IMR-90 (cell line): ENCODE measurements around the gene HMCN1. TPM values are rescaled to one million over a fixed set of nuclear protein-coding genes. Genes with fewer than 3 reads are reported as not detected.

Experiments
- ATAC-seq: fragments of 200-7000 bp; cut with Tn5 transposase; 2 replicates; pipeline ENCODE4 v1.9.1; 2020; ENCODE audit warnings: low read depth, mild to moderate bottlenecking, moderate library complexity
- BruUV-seq: library from RNA; stranded (reverse); fragments of 400-500 nt; replicated peaks from 2 replicates; lab custom pipeline; 2021; lab: Mats Ljungman, UMichigan
- CTCF ChIA-PET: fragments of 300-600 bp; formaldehyde crosslinking; extraction: SDS; loops from one replicate; lab custom pipeline; 2021; ENCODE audit warnings: antibody characterized with exemption; lab: Yijun Ruan, JAX
- POLR2A ChIA-PET: fragments of 300-600 bp; sonication (Branson Sonifier 250); formaldehyde crosslinking; loops from one replicate; lab custom pipeline; 2022; ENCODE audit warnings: antibody characterized with exemption; ENCODE audit not compliant: unreplicated experiment; lab: Charles Lee
- DNase-seq: peaks from one replicate; pipeline ENCODE4 v3.0.0; 2013
- H2AFZ ChIP-seq: replicated peaks from 2 replicates; pipeline ENCODE3; 2013; ENCODE audit warnings: low read length, mild to moderate bottlenecking; ENCODE audit not compliant: poor library complexity
- H2AK5ac ChIP-seq: 2 replicates; pipeline ENCODE4 v1.6.1; 2013; ENCODE audit warnings: low read depth, low read length, inconsistent platforms
- H2AK9ac ChIP-seq: replicated peaks from 2 replicates; pipeline ENCODE3; 2013; ENCODE audit warnings: mild to moderate bottlenecking, low read depth, low read length, moderate library complexity; ENCODE audit not compliant: poor library complexity
- H2BK120ac ChIP-seq: 2 replicates; pipeline ENCODE4 v1.6.1; 2013; ENCODE audit warnings: low read depth, low read length, inconsistent platforms
- H2BK15ac ChIP-seq: 3 replicates; pipeline ENCODE4 v1.6.1; 2013; ENCODE audit warnings: low read depth, low read length, inconsistent platforms
- H2BK20ac ChIP-seq: 2 replicates; pipeline ENCODE4 v1.6.1; 2013; ENCODE audit warnings: low read depth, mild to moderate bottlenecking, inconsistent platforms, low read length, moderate library complexity
- H2BK5ac ChIP-seq: 2 replicates; pipeline ENCODE4 v1.6.1; 2013; ENCODE audit warnings: mild to moderate bottlenecking, low read depth, low read length, inconsistent platforms; ENCODE audit not compliant: poor library complexity, severe bottlenecking
- H3K14ac ChIP-seq: replicated peaks from 2 replicates; pipeline ENCODE4 v1.6.1; 2013; ENCODE audit warnings: low read depth, low read length, inconsistent platforms
- H3K18ac ChIP-seq: 2 replicates; pipeline ENCODE4 v1.6.1; 2013; ENCODE audit warnings: low read depth, low read length, control low read depth
- H3K23ac ChIP-seq: 2 replicates; pipeline ENCODE4 v1.6.1; 2013; ENCODE audit warnings: low read depth, low read length, inconsistent platforms
- H3K27ac ChIP-seq: 2 replicates; pipeline ENCODE4 v1.5.1; 2013; ENCODE audit warnings: mild to moderate bottlenecking, control low read depth, low read length; ENCODE audit not compliant: insufficient read depth
- H3K27me3 ChIP-seq: 2 replicates; pipeline ENCODE4 v1.6.1; 2013; ENCODE audit warnings: low read length; ENCODE audit not compliant: control insufficient read depth, insufficient read depth
- H3K36me3 ChIP-seq: 2 replicates; pipeline ENCODE4 v1.6.1; 2013; ENCODE audit warnings: low read length, mixed read lengths; ENCODE audit not compliant: control insufficient read depth, insufficient read depth
- H3K4ac ChIP-seq: 2 replicates; pipeline ENCODE4 v1.6.1; 2013; ENCODE audit warnings: low read depth, low read length, inconsistent platforms
- H3K4me1 ChIP-seq: 2 replicates; pipeline ENCODE4 v1.6.1; 2013; ENCODE audit warnings: low read length, mixed read lengths; ENCODE audit not compliant: control insufficient read depth, insufficient read depth
- H3K4me2 ChIP-seq: 2 replicates; pipeline ENCODE4 v1.6.1; 2013; ENCODE audit warnings: low read depth, mild to moderate bottlenecking, control low read depth, low read length, moderate library complexity
- H3K4me3 ChIP-seq: 2 replicates; pipeline ENCODE4 v1.5.1; 2013; ENCODE audit warnings: low read depth, mild to moderate bottlenecking, control low read depth, low read length, moderate library complexity; ENCODE audit not compliant: insufficient read depth
- H3K56ac ChIP-seq: 2 replicates; pipeline ENCODE4 v1.6.1; 2013; ENCODE audit warnings: low read length, inconsistent platforms; ENCODE audit not compliant: insufficient read depth; ENCODE audit errors: extremely low read depth
- H3K79me1 ChIP-seq, 2 experiments: 2 replicates each; pipeline ENCODE4 v1.6.1; 2013; ENCODE audit warnings: low read length in 2 of 2, inconsistent platforms in 1 of 2, low read depth in 1 of 2
- H3K9ac ChIP-seq: 2 replicates; pipeline ENCODE4 v1.6.1; 2013; ENCODE audit warnings: low read depth, low read length, control low read depth
- H3K9me1 ChIP-seq: 2 replicates; pipeline ENCODE4 v1.6.1; 2013; ENCODE audit warnings: low read length, inconsistent platforms; ENCODE audit not compliant: insufficient read depth
- H3K9me3 ChIP-seq: 2 replicates; pipeline ENCODE4 v1.6.1; 2013; ENCODE audit warnings: low read length; ENCODE audit not compliant: control insufficient read depth, insufficient read depth
- H4K20me1 ChIP-seq: 2 replicates; pipeline ENCODE4 v1.6.1; 2013; ENCODE audit warnings: low read length, inconsistent platforms; ENCODE audit not compliant: insufficient read depth
- H4K5ac ChIP-seq: 2 replicates; pipeline ENCODE4 v1.6.1; 2013; ENCODE audit warnings: mild to moderate bottlenecking, low read depth, low read length, control low read depth
- H4K8ac ChIP-seq, 2 experiments: 2 replicates each; pipeline ENCODE4 v1.6.1; 2013; ENCODE audit warnings: low read depth in 2 of 2, low read length in 2 of 2, control low read depth in 1 of 2, inconsistent platforms in 1 of 2
- H4K91ac ChIP-seq: 2 replicates; pipeline ENCODE4 v1.6.1; 2013; ENCODE audit warnings: low read depth, low read length, inconsistent platforms; ENCODE audit not compliant: insufficient read depth
- BHLHE40 ChIP-seq: fragments of 150-350 bp; IDR thresholded peaks from 2 replicates; pipeline ENCODE4 v1.6.1; 2016; ENCODE audit warnings: mild to moderate bottlenecking, low read depth, low read length
- WGBS, 2 experiments: methylation state at CpG; one replicate each; pipeline versions ENCODE4 v1.1.5 to v1.1.7; 2013; ENCODE audit warnings: missing lambda C conversion rate in 2 of 2; ENCODE audit not compliant: insufficient read length in 1 of 2; ENCODE audit errors: extremely low coverage in 2 of 2; 5-methylcytosine and 5-hydroxymethylcytosine counted together
- dilution Hi-C: fragments of 300-500 bp; cut with HindIII; formaldehyde crosslinking; loops from one replicate; pipeline ENCODE4 v1.14.3; 2018; ENCODE audit warnings: low sequenced_read_pairs; ENCODE audit not compliant: unreplicated experiment
- in situ Hi-C: fragments of 300-500 bp; cut with MboI; formaldehyde crosslinking; loops from 3 replicates; pipeline ENCODE4 v1.14.3; 2019; ENCODE audit warnings: low sequenced_read_pairs, inconsistent platforms, mixed read lengths
- intact Hi-C: fragments of 100-400 bp; cut with micrococcal nuclease; formaldehyde crosslinking; loops from 2 replicates; pipeline ENCODE4 v1.10.0; 2022
- polyA plus RNA-seq, 3 experiments: library from polyadenylated mRNA; depleted of rRNA; stranded (reverse); fragments of >200 nt; gene quantifications; 2 replicates each; pipeline ENCODE4 v1.2.3, GENCODE V29; 2012; ENCODE audit warnings: low replicate concordance in 1 of 3
- total RNA-seq: library from RNA; depleted of rRNA; stranded (reverse); fragments of >200 nt; gene quantifications from 2 replicates; pipeline ENCODE4 v1.2.3, GENCODE V29; 2012

The HMCN1 gene
- total and polyA plus RNA-seq, 2 of the 4 experiments (the other 2 are of a cell fraction) = 6.1 to 11.7 TPM

GRCh38 chr1:185834371-185834905 lies 100.2 kb downstream of the HMCN1 start:
- Histone ChIP-seq H2BK5ac (no peak overlapping the region), H2AK9ac (no peak overlapping the region), H2AFZ (no peak overlapping the region), H2AK5ac (no peak overlapping the region), H3K27me3 (no peaks in the 10 kb centered on the region), H3K27ac (no peak overlapping the region), H3K9ac (no peak overlapping the region), H2BK120ac (no peak overlapping the region), H4K91ac (no peak overlapping the region), H3K4ac (no peak overlapping the region), H3K23ac (no peak overlapping the region), H3K56ac (no peak overlapping the region), H2BK15ac (no peak overlapping the region), H3K4me1 (peaks cover 4% of the 10 kb centered on the region), H3K18ac (no peak overlapping the region), H4K8ac (no peak overlapping the region), H4K5ac (no peak overlapping the region), H3K9me3 (no peaks in the 10 kb centered on the region), H3K36me3 (no peaks in the 10 kb centered on the region), H3K79me1 (no peaks in the 10 kb centered on the region), H2BK20ac (no peak overlapping the region), H3K14ac (0 out of 2 replicates have a peak overlapping the region, but pooled peaks have one; percentile 29), H4K20me1 (no peaks in the 10 kb centered on the region), H3K4me2 (no peak overlapping the region), H3K4me3 (no peak overlapping the region), H3K9me1 (no peaks in the 10 kb centered on the region)
- DNase-seq = no peak
- in situ Hi-C loops (no loop called here), dilution Hi-C loops (no loop called here), intact Hi-C loops (no loop called here)
- POLR2A ChIA-PET = no interaction called here
- no CpG with 5 or more reads among the region's 2 CpGs for WGBS, 2 experiments
- CTCF ChIA-PET = interaction anchor here (1.1 kb wide), 1 partner anchor 23 kb away, joined by 5 read pairs; no protein-coding TSS in a partner anchor
- TF ChIP-seq BHLHE40 = no peak
- no peak for ATAC-seq
- BruUV-seq = no TSS peak
